ENCODE measurements around the gene PCDHA6. TPM values are rescaled to one million over a fixed set of nuclear protein-coding genes. Genes with fewer than 3 reads are reported as not detected.
"Not testable (repeated sequence)": the region's sequence is repeated elsewhere in the genome, so short reads cannot be mapped to it uniquely, and the experiment has no call there.

Gene PCDHA6
- total and polyA plus RNA-seq, 10 of the 15 experiments (the other 5 are each of a cell fraction or from before 2014, with no cell fraction given) = 0.09 TPM; not detected in 9

DNA sequence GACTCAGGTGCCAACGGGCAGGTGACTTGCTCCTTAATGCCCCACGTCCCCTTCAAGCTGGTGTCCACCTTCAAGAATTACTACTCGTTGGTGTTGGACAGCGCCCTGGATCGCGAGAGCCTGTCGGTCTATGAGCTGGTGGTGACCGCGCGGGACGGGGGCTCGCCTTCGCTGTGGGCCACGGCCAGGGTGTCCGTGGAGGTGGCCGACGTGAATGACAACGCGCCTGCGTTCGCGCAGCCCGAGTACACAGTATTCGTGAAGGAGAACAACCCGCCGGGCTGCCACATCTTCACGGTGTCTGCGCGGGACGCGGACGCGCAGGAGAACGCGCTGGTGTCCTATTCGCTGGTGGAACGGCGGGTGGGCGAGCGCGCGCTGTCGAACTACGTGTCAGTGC lies 40.3 kb upstream of the PCDHA6 start:
- CTCF ChIA-PET; ATAC-seq; BruUV-seq (replicated peaks); H3K27me3 ChIP-seq (replicated peaks in 1 of 2; ENCODE audit: control insufficient read depth in 2 of 2, insufficient read depth in 2 of 2, low read length in 1 of 2); H3K4me3 ChIP-seq; RAD21 ChIA-PET (ENCODE audit: unreplicated experiment); H2AFZ ChIP-seq (ENCODE audit: control insufficient read depth, low read depth, low read length); H3K4me1 ChIP-seq (ENCODE audit: control insufficient read depth, insufficient read depth, low read length); POLR2A ChIA-PET; H3K27ac ChIP-seq (ENCODE audit: control insufficient read depth, insufficient read depth); FAIRE-seq; in situ Hi-C loops (cut with MboI); H3K79me2 ChIP-seq (ENCODE audit: control insufficient read depth, insufficient read depth, low read length); H4K20me1 ChIP-seq (ENCODE audit: control insufficient read depth, insufficient read depth); H3K9ac ChIP-seq (ENCODE audit: control insufficient read depth, insufficient read depth, low read length); H3K36me3 ChIP-seq (ENCODE audit: control insufficient read depth in 2 of 2, insufficient read depth in 2 of 2, low read length in 1 of 2); H3K4me2 ChIP-seq (ENCODE audit: control insufficient read depth, insufficient read depth); intact Hi-C loops (cut with micrococcal nuclease; ENCODE audit: unreplicated experiment); DNase-seq (ENCODE audit: low read depth, low spot score); SMC1A ChIA-PET (ENCODE audit: uncharacterized antibody, unreplicated experiment); H3K9me3 ChIP-seq (replicated peaks; ENCODE audit: control insufficient read depth, insufficient read depth, low read length): not testable (repeated sequence)
- 86% methylated on average over 44 of the region's 44 CpGs for WGBS (ENCODE audit: insufficient coverage, insufficient replicate concordance, low lambda C conversion rate, missing lambda C conversion rate)

DNA sequence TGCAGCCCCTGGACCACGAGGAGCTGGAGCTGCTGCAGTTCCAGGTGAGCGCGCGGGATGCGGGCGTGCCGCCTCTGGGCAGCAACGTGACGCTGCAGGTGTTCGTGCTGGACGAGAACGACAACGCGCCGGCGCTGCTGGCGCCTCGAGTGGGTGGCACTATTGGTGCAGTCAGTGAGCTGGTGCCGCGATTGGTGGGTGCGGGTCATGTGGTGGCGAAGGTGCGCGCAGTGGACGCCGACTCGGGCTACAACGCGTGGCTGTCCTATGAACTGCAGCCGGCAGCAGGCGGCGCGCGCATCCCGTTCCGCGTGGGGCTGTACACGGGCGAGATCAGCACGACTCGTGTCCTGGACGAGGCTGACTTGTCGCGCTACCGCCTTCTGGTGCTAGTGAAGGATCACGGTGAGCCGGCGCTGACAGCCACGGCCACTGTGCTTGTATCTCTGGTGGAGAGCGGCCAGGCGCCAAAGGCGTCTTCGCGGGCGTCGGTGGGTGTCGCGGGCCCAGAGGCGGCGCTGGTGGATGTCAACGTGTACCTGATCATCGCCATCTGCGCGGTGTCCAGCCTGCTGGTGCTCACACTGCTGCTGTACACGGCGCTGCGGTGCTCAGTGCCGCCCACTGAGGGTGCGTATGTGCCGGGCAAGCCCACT lies 39.8 kb upstream of the PCDHA6 start:
- CTCF ChIA-PET; H3K27ac ChIP-seq (ENCODE audit: control insufficient read depth, insufficient read depth); intact Hi-C loops (cut with micrococcal nuclease; ENCODE audit: unreplicated experiment); H3K9ac ChIP-seq (ENCODE audit: control insufficient read depth, insufficient read depth, low read length); H3K27me3 ChIP-seq (replicated peaks in 1 of 2; ENCODE audit: control insufficient read depth in 2 of 2, insufficient read depth in 2 of 2, low read length in 1 of 2); RAD21 ChIA-PET (ENCODE audit: unreplicated experiment); H3K36me3 ChIP-seq (ENCODE audit: control insufficient read depth in 2 of 2, insufficient read depth in 2 of 2, low read length in 1 of 2); BruUV-seq (replicated peaks); H3K9me3 ChIP-seq (replicated peaks; ENCODE audit: control insufficient read depth, insufficient read depth, low read length); H4K20me1 ChIP-seq (ENCODE audit: control insufficient read depth, insufficient read depth); SMC1A ChIA-PET (ENCODE audit: uncharacterized antibody, unreplicated experiment); DNase-seq (ENCODE audit: low read depth, low spot score); POLR2A ChIA-PET; H3K4me3 ChIP-seq; H3K79me2 ChIP-seq (ENCODE audit: control insufficient read depth, insufficient read depth, low read length); H3K4me1 ChIP-seq (ENCODE audit: control insufficient read depth, insufficient read depth, low read length); H3K4me2 ChIP-seq (ENCODE audit: control insufficient read depth, insufficient read depth); H2AFZ ChIP-seq (ENCODE audit: control insufficient read depth, low read depth, low read length); in situ Hi-C loops (cut with MboI); FAIRE-seq; ATAC-seq: not testable (repeated sequence)
- WGBS (ENCODE audit: insufficient coverage, insufficient replicate concordance, low lambda C conversion rate, missing lambda C conversion rate) = 93% methylated on average over 67 of the region's 70 CpGs

Measured in GM12878 (cell line).